ENCODE data around the gene GABRR3. TPM values are rescaled to one million over a fixed set of nuclear protein-coding genes. Genes with fewer than 3 reads are reported as not detected.
A peak's percentile ranks its signal among the peaks of the same experiment; 100 is the strongest.
"Not testable (repeated sequence)": the region's sequence is repeated elsewhere in the genome, so short reads cannot be mapped to it uniquely, and the experiment has no call there.

GABRR3 gene
- total RNA-seq, 4 donors from 2014 or later: not detected

- Histone ChIP-seq H3K9me3 (no peaks in the 10 kb centered on the region), H3K27ac (peak overlapping the region in 1 of 4 donors; percentile 8), H3K27me3 (no peaks in the 10 kb centered on the region), H3K36me3 (no peaks in the 10 kb centered on the region), H3K4me3 (no peak overlapping the region), H3K4me1 (peaks cover 0 to 24% (median 6%) of the 10 kb centered on the region in 4 donors)
- TF ChIP-seq POLR2A (IDR thresholded peaks at IDR 0.05) (no peak), EP300 (IDR thresholded peaks at IDR 0.05) (no peak), CTCF (IDR thresholded peaks at IDR 0.05) (no peak)
- DNase-seq (ENCODE audit: low spot score in 2 of 2): no peak
- WGBS, 2 donors: 40 to 59% methylated on average over 4 of the region's 4 CpGs
Observed at GRCh38 chr3:98013411-98014267, 21.5 kb downstream of the GABRR3 start.

- WGBS, 2 donors: 29 to 35% methylated on average over 2 of the region's 2 CpGs
- Histone ChIP-seq H3K27me3 (no peaks in the 10 kb centered on the region), H3K9me3 (no peaks in the 10 kb centered on the region), H3K27ac (peak overlapping the region in 1 of 4 donors; percentile 8), H3K36me3 (no peaks in the 10 kb centered on the region), H3K4me3 (no peak overlapping the region), H3K4me1 (peaks cover 0 to 24% (median 6%) of the 10 kb centered on the region in 4 donors)
- TF ChIP-seq POLR2A (IDR thresholded peaks at IDR 0.05) (no peak), EP300 (IDR thresholded peaks at IDR 0.05) (no peak), CTCF (IDR thresholded peaks at IDR 0.05) (no peak)
- no peak for DNase-seq (ENCODE audit: low spot score in 2 of 2)
Observed at GRCh38 chr3:98012979-98013378, 22.1 kb downstream of the GABRR3 start.

- H3K27me3 ChIP-seq; H3K36me3 ChIP-seq; H3K9me3 ChIP-seq; DNase-seq (ENCODE audit: low spot score in 2 of 2); H3K27ac ChIP-seq; H3K4me3 ChIP-seq: not testable (repeated sequence)
- H3K4me1 ChIP-seq: peaks cover 0 to 24% (median 6%) of the 10 kb centered on the region in 4 donors
- 98 to 99% methylated on average over 4 of the region's 4 CpGs for WGBS, 2 donors
Observed at GRCh38 chr3:98010883-98011449, 24.1 kb downstream of the GABRR3 start.

GRCh38 chr3:98010194-98010882 is 24.8 kb downstream of the GABRR3 start:
- WGBS, 2 donors: 61 to 63% methylated on average over 7 of the region's 7 CpGs
- Histone ChIP-seq H3K4me1 (peaks cover 0 to 24% (median 6%) of the 10 kb centered on the region in 4 donors), H3K36me3 (no peaks in the 10 kb centered on the region), H3K27me3 (no peaks in the 10 kb centered on the region), H3K27ac (no peak overlapping the region), H3K4me3 (no peak overlapping the region), H3K9me3 (no peaks in the 10 kb centered on the region)
- DNase-seq (ENCODE audit: low spot score in 2 of 2): no peak
- no peak for TF ChIP-seq EP300 (IDR thresholded peaks at IDR 0.05)

GRCh38 chr3:98008855-98009254 is 26.3 kb downstream of the GABRR3 start:
- Histone ChIP-seq H3K27ac (no peak overlapping the region), H3K4me1 (peaks cover 0 to 18% (median 3%) of the 10 kb centered on the region in 4 donors), H3K36me3 (no peaks in the 10 kb centered on the region), H3K27me3 (no peaks in the 10 kb centered on the region), H3K9me3 (no peaks in the 10 kb centered on the region), H3K4me3 (no peak overlapping the region)
- DNase-seq (ENCODE audit: low spot score in 2 of 2): no peak
- TF ChIP-seq EP300 (IDR thresholded peaks at IDR 0.05) (no peak), POLR2A (IDR thresholded peaks at IDR 0.05) (no peak), CTCF (IDR thresholded peaks at IDR 0.05) (no peak)
- 68 to 71% methylated on average over 2 of the region's 2 CpGs for WGBS, 2 donors

GRCh38 chr3:98005438-98005837 is 29.7 kb downstream of the GABRR3 start:
- Histone ChIP-seq H3K9me3 (no peaks in the 10 kb centered on the region), H3K36me3 (no peaks in the 10 kb centered on the region), H3K27ac (no peak overlapping the region), H3K4me3 (no peak overlapping the region), H3K4me1 (no peaks in the 10 kb centered on the region), H3K27me3 (no peaks in the 10 kb centered on the region)
- no peak for DNase-seq (ENCODE audit: low spot score in 2 of 2)
- no peak for TF ChIP-seq EP300 (IDR thresholded peaks at IDR 0.05)
- TF ChIP-seq CTCF (IDR thresholded peaks at IDR 0.05): no peak
- TF ChIP-seq POLR2A (IDR thresholded peaks at IDR 0.05): no peak
- 86 to 87% methylated on average over 2 of the region's 2 CpGs for WGBS, 2 donors
